ENCODE data around the gene MSANTD1. TPM values are rescaled to one million over a fixed set of nuclear protein-coding genes. Genes with fewer than 3 reads are reported as not detected.

MSANTD1 gene
- total and polyA plus RNA-seq, 7 donors, result 0.11 to 0.94 (median 0.34) TPM

GRCh38 chr4:3287972-3288570, 39.1 kb downstream of the MSANTD1 start:
- H3K9me3 ChIP-seq, result no peaks in the 10 kb centered on the region
- no peaks in the 10 kb centered on the region for H3K36me3 ChIP-seq (ENCODE audit: insufficient read depth in 1 of 2, low read depth in 1 of 2)
- ATAC-seq, result no peak
- H3K27ac ChIP-seq, result no peak overlapping the region
- WGBS, 3 donors, result 65 to 69% (median 68%) methylated on average over 24 of the region's 24 CpGs
- no peak for DNase-seq
- H3K4me1 ChIP-seq, result peaks cover 37% of the 10 kb centered on the region
- intact Hi-C loops (cut with DNase I), result no loop called here
- H3K4me3 ChIP-seq, result no peak overlapping the region
- no peak for TF ChIP-seq CTCF (IDR thresholded peaks at IDR 0.05)
- no peaks in the 10 kb centered on the region for H3K27me3 ChIP-seq (ENCODE audit: insufficient read depth in 3 of 3, low read length in 2 of 3)

GRCh38 chr4:3288571-3289094, 39.7 kb downstream of the MSANTD1 start:
- no peak for ATAC-seq
- H3K9me3 ChIP-seq, result no peaks in the 10 kb centered on the region
- intact Hi-C loops (cut with DNase I), result no loop called here
- no peaks in the 10 kb centered on the region for H3K36me3 ChIP-seq (ENCODE audit: insufficient read depth in 1 of 2, low read depth in 1 of 2)
- WGBS, 3 donors, result 58 to 70% (median 62%) methylated on average over 11 of the region's 11 CpGs
- H3K27ac ChIP-seq, result no peak overlapping the region
- H3K27me3 ChIP-seq (ENCODE audit: insufficient read depth in 3 of 3, low read length in 2 of 3), result no peaks in the 10 kb centered on the region
- peaks cover 37% of the 10 kb centered on the region for H3K4me1 ChIP-seq
- no peak for TF ChIP-seq CTCF (IDR thresholded peaks at IDR 0.05)
- DNase-seq, result no peak
- H3K4me3 ChIP-seq, result no peak overlapping the region

GRCh38 chr4:3290476-3290875, 41.5 kb downstream of the MSANTD1 start:
- ATAC-seq (peak; percentile 25 to 56 (median 46)), DNase-seq (peak in 1 of 2 donors; percentile 79)
- peak overlapping the region; percentile 96 for H3K27ac ChIP-seq
- 37 to 49% (median 41%) methylated on average over 11 of the region's 11 CpGs for WGBS, 3 donors
- no peak for TF ChIP-seq CTCF (IDR thresholded peaks at IDR 0.05)
- no peaks in the 10 kb centered on the region for H3K36me3 ChIP-seq (ENCODE audit: insufficient read depth in 1 of 2, low read depth in 1 of 2)
- H3K4me3 ChIP-seq, result no peak overlapping the region
- intact Hi-C loops (cut with DNase I), result loop anchor here in 1 of 2 donors (5.0 kb wide), 1 partner anchor 88 kb away; no protein-coding TSS in a partner anchor
- no peaks in the 10 kb centered on the region for H3K27me3 ChIP-seq (ENCODE audit: insufficient read depth in 3 of 3, low read length in 2 of 3)
- H3K9me3 ChIP-seq, result no peaks in the 10 kb centered on the region
- peaks cover 39% of the 10 kb centered on the region for H3K4me1 ChIP-seq

GRCh38 chr4:3290889-3291321, 41.9 kb downstream of the MSANTD1 start:
- DNase-seq, result no peak
- Histone ChIP-seq H3K27ac (peak overlapping the region; percentile 96), H3K9me3 (no peaks in the 10 kb centered on the region), H3K27me3 (ENCODE audit: insufficient read depth in 3 of 3, low read length in 2 of 3) (no peaks in the 10 kb centered on the region), H3K4me3 (peak overlapping the region; percentile 88), H3K36me3 (ENCODE audit: insufficient read depth in 1 of 2, low read depth in 1 of 2) (no peaks in the 10 kb centered on the region), H3K4me1 (peaks cover 35% of the 10 kb centered on the region)
- no peak for ATAC-seq
- TF ChIP-seq CTCF (IDR thresholded peaks at IDR 0.05), result no peak
- 76 to 89% (median 77%) methylated on average over 8 to 9 of the region's 9 CpGs for WGBS, 3 donors
- intact Hi-C loops (cut with DNase I), result loop anchor here in 1 of 2 donors (5.0 kb wide), 1 partner anchor 89 kb away; no protein-coding TSS in a partner anchor

Data from psoas muscle (tissue), 8 donors.